ENCODE data around the gene KRT2. TPM values are rescaled to one million over a fixed set of nuclear protein-coding genes. Genes with fewer than 3 reads are reported as not detected.
A peak's percentile ranks its signal among the peaks of the same experiment; 100 is the strongest.

The KRT2 gene
- total and polyA plus RNA-seq, 9 of the 15 experiments (the other 6 are each of a cell fraction or from before 2014, with no cell fraction given) = 0.03 to 0.69 (median 0.07) TPM; not detected in 2

GRCh38 chr12:52660934-52661499 lies 9.0 kb upstream of the KRT2 start (continued):
- no peak for TF ChIP-seq POLR2AphosphoS5 (IDR thresholded peaks at IDR 0.05; ENCODE audit: control insufficient read depth, insufficient read depth, low read depth, low read length)
- no peak for TF ChIP-seq NCOA6 (IDR thresholded peaks at IDR 0.05)
- TF ChIP-seq CGGBP1 (CRISPR knock-in tag; IDR thresholded peaks at IDR 0.05) = no peak
- no peak for TF ChIP-seq TGIF2 (CRISPR knock-in tag; IDR thresholded peaks at IDR 0.05)
- TF ChIP-seq E2F6 (IDR thresholded peaks at IDR 0.05; ENCODE audit: borderline replicate concordance in 1 of 2, extremely low read depth in 1 of 2, insufficient read depth in 1 of 2, insufficient read length in 1 of 2, low read depth in 1 of 2, low read length in 1 of 2, poor library complexity in 1 of 2, severe bottlenecking in 1 of 2) = no peak
- TF ChIP-seq ZNF324 (CRISPR knock-in tag; IDR thresholded peaks at IDR 0.05) = no peak
- no peak for TF ChIP-seq ZC3H8 (IDR thresholded peaks at IDR 0.05)
- TF ChIP-seq EP300 (IDR thresholded peaks at IDR 0.05; ENCODE audit: low read length) = peak; percentile 8; the same call in 1 of the 2 replicates
- no peak for TF ChIP-seq ZNF263 (CRISPR knock-in tag; IDR thresholded peaks at IDR 0.05; ENCODE audit: borderline replicate concordance)
- no peak for TF ChIP-seq ETV6 (IDR thresholded peaks at IDR 0.05; ENCODE audit: borderline replicate concordance in 1 of 2, low read depth in 2 of 2, low read length in 1 of 2)
- TF ChIP-seq ETV6 (CRISPR knock-in tag; IDR thresholded peaks at IDR 0.05; ENCODE audit: borderline replicate concordance) = no peak
- TF ChIP-seq NCOR1 (IDR thresholded peaks at IDR 0.05) = peak; percentile 41
- no peak for TF ChIP-seq ZNF586 (CRISPR knock-in tag; conservative IDR thresholded peaks at IDR 0.05)
- no peak for TF ChIP-seq FOXA1 (IDR thresholded peaks at IDR 0.05; ENCODE audit: borderline replicate concordance)
- no peak for TF ChIP-seq SUPT5H (IDR thresholded peaks at IDR 0.05)
- TF ChIP-seq TEAD1 (CRISPR knock-in tag; IDR thresholded peaks at IDR 0.05) = 0 out of 4 replicates have a peak, but pooled peaks of 1 of the 2 experiments have one; percentile 19
- TF ChIP-seq ZNF347 (CRISPR knock-in tag; IDR thresholded peaks at IDR 0.05; ENCODE audit: low read depth) = no peak
- no peak for TF ChIP-seq ZNF699 (CRISPR knock-in tag; IDR thresholded peaks at IDR 0.05; ENCODE audit: insufficient replicate concordance)
- TF ChIP-seq ARID1B (IDR thresholded peaks at IDR 0.05) = peak; percentile 54
- TF ChIP-seq ATF2 (CRISPR knock-in tag; IDR thresholded peaks at IDR 0.05) = no peak
- no peak for TF ChIP-seq TAF1 (IDR thresholded peaks at IDR 0.05; ENCODE audit: control insufficient read depth, extremely low read depth, insufficient read depth, low read length, severe bottlenecking)
- TF ChIP-seq U2AF2 (optimal IDR thresholded peaks at IDR 0.05; ENCODE audit: low read depth, low read length) = no peak
- TF ChIP-seq STAG1 (CRISPR knock-in tag; IDR thresholded peaks at IDR 0.05; ENCODE audit: borderline replicate concordance) = no peak
- TF ChIP-seq TSHZ1 (CRISPR knock-in tag; IDR thresholded peaks at IDR 0.05) = no peak

Measured in K562 (cell line).